Activated CD4-positive, alpha-beta T cell treated with anti-CD3 and anti-CD28 coated beads for 4 hours (primary cell): ENCODE results near the gene ARMH1.
"Not testable (repeated sequence)": the region's sequence is repeated elsewhere in the genome, so short reads cannot be mapped to it uniquely, and the experiment has no call there.

Experiments
- DNase-seq, 2 donors: peaks; one replicate each; pipeline ENCODE4 v3.0.0-alpha.2; 2020

Gene ARMH1

DNA sequence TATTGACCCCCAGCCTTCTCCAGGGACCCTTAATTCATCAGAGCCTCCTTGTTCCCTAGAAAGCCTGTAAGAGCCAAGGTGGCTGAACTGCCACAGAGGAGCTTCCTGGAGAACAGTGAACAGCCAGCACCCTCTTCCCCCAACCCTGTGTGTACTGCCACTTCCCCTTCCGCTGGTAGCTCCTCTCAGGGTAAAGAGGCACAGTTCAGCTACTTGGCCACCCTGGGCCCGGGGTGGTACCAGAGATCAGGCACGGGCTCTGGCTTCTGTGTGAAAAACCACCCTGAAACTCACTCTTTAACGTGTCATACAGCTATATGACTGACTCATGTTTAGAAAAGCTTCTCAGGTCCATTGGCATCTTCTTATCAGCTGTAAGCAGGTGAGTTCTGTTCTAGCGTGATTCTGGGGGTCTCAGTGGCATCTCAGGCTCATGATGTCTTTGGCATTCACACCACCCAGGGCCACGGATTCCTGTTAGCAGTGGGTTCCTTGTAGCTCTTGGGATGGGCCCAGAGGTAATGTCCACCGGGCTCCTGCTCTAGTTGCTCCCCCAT lies 22.4 kb downstream of the ARMH1 start:
- DNase-seq: peak; percentile 7 to 22

DNA sequence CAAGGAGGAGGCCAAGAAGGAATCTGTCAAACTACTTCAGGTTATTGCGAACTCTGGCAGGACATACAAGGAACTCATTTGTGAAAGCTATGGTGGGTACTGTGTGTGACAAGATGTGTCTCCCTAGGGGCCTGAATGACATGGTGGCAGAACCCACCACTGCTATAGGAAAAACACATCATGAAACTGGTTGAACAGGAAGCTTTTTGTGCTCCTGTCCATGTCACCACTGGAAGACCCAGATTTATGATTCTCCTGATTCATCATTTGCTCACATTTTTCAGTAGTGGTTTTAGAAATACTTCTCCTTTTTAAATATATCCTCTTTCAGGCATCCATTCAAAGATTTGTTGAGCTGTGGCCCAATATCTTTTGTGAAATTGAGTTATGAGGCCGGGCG lies 23.6 kb downstream of the ARMH1 start:
- DNase-seq: no peak

DNA sequence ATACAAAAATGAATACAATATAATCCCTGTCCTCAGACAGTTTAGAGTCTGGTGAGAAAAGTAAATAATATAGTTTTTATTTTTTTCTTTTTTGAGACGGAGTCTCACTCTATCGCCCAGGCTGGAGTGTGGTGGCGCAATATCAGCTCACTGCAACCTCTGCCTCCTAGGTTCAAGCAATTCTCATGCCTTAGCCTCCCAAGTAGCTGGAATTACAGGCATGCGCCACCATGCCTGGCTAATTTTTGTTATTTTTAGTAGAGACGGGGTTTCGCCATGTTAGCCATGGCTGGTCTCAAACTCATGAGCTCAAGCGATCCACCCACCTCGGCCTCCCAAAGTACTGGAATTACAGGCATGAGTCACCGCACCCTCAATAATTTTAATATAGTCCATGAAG lies 24.9 kb downstream of the ARMH1 start:
- DNase-seq: not testable (repeated sequence)

DNA sequence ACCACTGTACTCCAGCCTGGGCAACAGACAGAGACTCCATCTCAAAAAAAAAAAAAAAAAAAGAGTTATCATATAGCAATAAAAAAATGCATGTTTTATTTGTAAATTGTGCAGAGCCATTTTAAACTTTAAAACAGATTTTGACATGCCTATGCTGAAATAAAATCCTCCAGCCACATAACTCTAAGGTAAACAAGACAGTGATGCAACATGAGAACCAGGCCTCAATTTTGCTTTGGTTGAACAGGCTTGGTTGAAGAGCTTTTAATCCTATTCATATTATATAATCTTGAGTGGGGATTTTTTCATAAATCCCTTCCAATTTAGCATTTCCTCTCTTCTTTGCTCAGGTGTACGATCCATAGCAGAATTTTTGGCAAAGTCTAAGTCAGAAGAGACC lies 26.1 kb downstream of the ARMH1 start:
- no peak for DNase-seq

DNA sequence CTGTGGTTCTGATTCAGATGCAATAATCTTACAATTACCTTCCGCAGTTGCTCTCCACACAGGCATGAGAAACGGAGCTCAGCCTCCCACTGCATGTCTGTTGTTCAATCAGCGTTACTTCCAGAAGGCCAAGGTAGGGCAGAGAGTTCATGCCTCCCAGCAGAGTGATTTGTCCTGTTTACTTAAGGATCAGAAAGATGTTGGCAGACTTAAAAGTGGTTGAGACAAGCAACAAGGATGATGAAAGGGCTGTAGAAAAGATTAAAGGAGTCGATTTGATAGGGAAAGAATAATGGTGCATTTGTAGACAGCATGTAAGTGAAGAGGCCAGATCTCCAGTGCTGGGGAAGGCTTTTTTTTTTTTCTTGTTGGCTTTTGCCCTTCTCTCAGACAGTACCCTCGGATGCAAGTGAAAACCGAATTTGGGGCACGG lies 26.6 kb downstream of the ARMH1 start:
- DNase-seq: no peak

DNA sequence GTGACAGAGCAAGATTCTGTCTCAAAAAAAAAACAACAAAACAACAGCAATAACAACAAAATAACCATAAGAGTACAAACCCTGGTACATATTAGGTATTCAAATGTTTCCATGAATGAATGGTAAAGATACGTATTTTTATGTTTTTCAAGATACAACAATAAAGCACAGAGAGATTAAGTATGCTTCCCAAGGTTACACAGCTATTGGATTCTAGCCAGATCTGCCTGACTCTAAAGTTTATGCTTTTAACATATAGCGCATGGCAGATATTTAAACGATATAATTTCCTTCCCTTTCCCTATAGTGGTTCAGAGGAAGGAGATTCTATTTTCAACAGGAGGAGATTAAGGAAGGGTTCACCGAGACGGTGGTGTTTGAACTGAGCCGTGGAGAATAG lies 31.0 kb downstream of the ARMH1 start:
- DNase-seq: no peak

DNA sequence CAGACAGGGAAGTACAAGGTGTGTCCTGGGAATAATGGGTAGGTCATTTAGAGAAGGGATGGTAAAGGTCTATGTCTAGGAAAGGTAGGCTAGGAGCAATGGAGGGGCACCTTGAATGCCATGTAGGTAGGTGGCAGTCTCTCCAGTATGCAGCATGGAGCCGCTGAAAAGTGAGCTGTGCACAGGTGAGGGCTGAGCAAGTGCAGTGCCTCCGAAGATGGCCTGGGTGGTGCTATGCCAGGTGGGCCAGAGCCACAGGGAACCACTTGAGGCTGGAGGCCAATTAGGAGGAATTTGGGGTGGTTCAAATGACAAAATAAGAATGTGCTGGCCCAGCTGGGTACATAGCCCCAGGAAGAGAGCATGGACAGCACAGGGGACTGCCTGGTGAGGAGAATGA lies 31.4 kb downstream of the ARMH1 start:
- no peak for DNase-seq

DNA sequence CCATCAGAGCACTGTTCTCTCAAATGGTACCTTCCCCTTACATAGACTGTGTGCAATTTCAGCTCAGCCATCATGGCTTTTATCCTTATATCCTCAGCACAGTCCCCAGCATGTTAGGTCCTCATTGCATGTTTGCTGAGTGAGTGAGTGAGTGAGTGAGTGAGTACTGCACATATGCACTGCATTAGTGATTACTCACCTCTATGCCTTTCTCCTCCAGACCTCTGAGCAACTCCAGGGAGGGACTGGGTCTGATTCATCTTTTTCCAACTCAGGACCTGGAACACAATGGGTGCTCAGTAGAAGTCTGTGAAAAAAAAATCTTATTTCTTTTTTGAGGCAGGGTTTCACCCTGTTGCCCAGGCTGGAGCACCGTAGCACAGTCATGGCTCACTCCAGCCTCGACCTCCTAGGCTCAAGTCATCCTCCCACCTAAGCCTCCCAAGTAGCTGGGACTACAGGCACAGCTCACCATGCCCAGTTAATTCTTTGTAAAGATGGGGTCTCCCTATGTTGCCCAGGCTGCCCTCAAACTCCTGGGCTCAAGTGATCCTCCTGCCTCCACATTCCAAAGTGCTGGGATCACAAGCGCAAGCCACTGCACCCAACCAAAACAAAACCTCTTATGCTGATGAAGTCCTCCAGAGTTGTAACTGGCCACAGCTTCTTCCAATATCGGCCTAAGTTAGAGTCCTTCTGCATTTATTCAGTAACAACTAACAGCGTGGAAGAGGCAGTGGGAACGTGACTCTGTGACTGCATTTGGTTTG lies 32.8 kb downstream of the ARMH1 start:
- no peak for DNase-seq

DNA sequence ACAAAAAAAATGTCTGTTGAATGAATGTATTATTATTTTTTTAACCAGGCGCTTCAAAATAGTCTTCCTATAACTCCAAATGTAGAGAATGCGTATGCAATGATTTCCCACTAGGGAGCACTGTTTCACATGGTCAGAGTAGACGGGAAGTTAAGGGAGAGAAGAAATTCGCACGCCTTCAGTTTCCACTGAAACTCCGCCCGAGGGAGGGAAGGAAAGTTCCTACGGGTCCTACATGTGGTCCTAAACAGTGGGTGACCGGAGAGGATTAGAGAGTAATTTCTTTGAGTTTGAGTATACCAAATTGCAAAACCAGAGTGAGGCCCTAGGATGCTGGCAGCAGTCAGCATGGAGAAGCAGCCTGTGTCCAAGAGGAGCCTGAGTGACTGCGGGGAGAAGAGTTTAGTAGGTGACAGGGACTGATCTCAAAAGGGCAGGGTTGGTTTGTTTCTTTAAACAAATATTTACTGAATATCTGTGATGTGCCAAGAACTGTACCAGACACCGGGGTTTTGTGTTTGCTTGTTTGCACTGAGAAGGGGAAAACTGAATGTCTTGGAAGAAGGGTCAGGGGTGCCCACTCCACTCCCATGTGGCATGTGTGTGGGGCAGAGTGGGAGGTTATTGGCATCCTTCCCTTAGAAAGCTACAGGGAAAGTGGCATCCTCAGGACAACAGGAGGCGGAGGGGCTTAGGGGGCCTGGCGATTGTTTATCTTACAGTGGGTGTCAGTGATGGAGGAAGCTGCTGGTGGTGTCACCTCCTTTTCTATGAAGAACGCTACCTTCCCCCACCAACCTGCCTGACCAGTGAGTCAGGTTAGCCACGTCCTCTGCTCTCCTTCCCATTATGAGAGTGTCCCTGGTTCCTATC lies 33.7 kb downstream of the ARMH1 start:
- peak; percentile 40 to 48 for DNase-seq

DNA sequence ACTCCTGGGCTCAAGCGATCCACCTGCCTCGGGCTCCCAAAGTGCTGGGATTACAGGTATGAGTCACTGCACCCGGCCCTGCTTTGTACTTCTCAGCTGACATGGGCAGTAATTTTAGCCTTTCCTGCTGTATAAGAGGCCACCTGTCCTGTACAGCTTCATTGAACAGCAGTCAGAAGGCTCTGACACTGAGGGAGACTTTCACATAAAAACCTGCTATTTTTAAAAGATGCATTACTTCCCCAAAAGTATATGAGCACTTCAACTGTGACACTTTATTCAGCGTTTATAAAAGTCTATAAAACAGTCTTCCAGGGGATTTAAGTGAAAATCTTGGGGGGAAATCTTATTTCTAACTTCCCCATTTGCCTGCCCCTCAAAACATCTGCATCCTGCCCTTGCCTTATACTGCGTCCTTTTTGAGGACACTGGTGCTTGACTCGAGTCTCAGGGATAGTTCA lies 38.8 kb downstream of the ARMH1 start:
- DNase-seq: no peak

DNA sequence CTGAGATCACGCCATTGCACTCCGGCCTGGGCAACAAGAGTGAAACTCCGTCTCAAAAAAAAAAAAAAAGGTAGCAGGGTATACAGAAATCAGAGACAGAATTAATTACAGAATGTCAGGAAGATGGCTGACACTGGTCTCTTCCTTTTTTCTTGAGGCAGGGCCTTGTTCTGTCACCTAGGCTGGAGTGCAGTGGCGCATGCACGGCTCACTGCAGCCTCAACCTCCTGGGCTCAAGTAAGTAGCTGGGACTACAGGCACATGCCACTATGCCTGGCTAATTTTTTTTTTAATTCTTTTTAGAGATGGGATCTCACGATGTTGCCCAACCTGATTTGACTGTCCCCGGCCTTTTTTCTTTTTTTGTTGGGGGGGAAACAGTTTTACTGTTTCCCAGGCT lies 40.0 kb downstream of the ARMH1 start:
- DNase-seq: no peak

DNA sequence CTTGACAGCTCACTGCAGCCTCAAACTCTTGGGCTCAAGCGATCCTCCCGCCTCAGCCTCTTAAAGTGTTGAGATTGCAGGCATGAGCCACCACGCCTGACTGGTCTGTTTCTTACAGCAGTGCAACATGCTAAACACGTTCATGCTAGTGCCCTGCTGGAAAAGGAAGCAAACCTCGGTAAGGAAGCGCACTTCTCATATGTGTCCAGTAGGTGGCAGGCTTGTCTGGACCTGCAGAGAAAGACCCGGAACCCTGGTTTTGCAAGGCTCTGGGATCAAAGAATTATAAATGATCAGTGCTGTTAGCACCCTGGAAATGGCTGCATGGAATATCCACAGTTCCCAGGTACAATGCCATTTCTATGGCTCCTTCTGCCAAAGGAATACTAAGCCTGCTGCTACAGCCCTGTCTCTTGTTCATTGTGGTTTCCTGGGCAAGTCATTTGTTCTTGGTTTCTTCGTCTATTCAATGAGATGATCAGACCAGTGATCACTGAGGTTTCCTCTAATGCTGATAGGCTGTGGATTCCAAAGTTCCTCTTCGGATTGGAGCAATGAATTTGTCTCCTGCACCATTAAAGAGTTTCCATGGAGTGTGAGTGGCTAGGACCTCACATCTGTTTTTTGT lies 40.5 kb downstream of the ARMH1 start:
- DNase-seq: peak; percentile 59 to 72

DNA sequence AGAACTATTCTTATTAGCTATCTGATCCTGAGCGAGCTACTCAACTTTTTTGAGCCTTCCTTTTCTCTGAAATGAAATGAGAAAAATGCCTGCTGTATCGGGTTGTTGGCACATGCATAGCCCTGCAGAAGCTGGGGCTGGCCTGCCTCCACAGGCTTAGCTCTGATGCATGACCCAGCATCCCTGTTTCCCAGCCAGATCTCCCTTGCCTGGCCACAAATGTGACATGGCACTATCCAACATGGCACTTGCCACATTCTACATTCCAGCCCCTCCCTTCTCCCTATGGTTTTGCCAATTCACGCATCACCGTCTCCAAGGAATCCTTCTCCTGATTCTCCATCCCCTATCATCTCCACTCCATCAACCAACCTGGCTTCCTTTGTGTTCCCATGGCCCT lies 42.6 kb downstream of the ARMH1 start:
- DNase-seq: no peak

DNA sequence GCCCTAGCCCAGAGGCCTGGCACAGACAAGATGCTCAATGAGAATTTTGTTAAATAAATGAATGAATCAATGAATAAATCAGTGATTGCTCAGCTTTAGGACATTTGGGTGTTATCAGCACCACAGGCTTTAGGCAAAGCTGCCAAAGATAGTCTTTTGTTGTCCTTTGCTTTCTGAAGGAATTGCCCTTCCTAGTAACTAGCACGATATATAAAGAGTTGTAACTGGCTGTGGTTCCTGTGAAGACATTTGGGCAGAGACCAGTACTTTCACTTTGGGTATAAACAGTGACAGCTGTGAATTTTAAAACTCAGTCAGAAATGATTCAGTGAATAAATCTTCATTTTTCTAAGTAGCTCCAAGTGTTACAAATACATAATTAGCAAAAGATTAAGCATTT lies 43.1 kb downstream of the ARMH1 start:
- DNase-seq: no peak

DNA sequence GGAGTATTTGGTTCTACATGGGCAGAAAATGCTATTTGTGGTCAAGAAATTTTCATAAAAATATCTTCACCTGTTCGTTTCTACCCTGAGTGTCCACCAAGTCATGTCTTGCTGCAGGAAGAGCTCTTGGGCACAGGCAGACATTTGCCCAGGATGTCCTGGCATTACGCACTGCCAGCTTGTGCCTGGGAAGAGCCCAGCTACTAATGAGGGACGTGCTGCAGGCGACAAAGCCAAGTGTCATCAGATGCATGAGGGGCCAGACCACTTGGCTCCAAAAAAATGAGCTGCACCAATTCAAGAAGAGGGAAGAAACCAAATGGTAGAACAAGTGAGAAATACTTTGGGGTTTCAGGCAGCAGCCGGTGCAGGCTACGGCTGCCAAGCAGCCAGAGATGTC lies 43.6 kb downstream of the ARMH1 start:
- DNase-seq: no peak

DNA sequence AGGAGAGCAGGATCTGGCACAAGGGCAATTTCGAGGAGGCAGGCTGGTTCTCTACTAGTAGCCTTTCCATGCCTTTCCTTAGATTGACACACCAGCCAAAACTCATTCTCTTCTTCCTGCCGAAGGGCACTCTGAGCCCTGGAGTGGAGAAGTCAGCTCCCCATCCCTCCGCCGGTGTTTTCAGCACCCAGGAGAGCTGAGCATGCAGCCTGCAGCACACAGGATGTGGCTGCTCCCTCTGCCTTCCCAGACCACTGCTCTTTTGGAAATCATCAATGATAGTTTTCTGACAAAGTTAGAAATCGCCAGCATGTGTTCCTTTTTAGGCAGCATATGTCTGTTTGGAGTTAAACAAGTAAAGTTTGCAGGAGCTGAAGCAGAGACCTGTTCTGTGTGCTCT lies 44.8 kb downstream of the ARMH1 start:
- no peak for DNase-seq

DNA sequence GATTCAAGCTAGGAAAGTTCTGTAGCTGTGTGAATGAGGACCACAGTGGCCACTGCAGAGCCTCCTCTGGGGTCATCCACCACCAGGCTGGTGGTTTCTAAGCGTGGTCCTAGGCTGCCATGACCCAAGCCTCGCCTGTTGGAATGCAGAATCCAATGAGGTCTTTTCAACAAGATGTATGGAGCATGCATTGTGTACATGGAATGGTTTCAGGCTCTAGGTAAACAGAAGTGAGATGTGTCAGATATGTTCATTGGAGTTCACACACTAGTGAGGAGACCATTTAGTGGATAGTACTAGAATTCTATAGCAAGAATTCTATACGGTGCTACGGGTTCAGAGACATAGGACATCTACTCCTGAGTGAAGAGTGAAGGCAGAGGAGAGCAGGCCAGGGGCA lies 45.8 kb downstream of the ARMH1 start:
- no peak for DNase-seq

DNA sequence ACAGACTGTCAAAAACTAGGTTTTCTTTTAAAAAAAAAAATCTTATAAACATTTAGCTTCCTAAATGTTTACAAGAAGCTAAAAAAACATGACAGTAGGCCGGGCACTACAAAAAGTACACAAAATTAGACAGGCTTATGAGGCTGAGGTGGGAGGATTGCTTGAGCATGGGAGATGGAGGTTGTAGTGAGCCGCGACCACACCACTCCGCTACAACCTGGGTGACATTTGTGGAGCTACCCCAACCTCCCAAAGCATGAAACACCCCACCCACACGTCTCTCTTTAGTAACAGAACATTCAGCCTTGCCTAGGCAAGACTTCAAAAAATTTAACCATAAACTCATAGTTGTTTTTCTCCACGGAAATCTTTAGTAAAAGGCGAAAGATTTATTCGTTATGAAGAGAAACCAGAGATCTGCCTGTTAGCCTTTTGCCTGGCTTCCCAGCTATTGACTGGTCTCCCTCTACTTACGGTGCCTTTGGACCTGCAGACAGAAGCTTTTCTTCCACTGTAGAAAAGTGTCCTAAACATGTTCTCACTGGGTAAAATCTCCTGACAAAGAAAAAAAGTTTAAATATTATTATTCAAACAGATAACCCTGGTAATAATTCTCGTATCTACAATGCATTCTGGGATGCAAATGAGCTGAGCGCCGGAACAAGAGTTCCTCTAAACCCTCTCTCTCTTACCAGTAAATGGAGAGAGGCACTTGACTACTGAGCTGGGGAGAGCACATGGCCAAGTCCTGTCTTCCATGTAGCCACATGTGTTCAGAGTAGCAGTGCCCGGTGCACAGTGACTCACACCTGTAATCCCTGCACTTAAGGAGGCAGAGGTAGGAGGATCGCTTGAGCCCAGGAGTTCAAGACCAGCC lies 47.2 kb downstream of the ARMH1 start:
- DNase-seq: peak; percentile 69 to 80

DNA sequence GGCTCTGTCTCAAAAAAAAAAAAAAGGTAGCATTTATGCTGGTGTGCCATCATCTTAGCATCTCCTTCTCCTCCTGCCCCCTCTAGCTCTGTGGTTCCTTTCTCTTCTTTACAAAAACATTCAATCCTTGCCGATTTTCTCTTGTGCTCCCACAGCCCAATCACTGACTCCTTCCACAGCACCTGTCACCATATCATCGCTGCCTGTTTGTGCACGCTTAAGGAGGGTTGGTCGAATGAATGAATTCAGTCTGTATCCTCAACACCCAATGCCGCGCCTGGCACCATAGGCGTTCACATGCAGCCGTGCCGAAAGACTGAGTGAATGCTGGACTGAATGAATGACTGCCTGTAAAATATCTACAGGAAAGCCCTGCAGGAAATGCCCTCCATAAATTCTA lies 48.5 kb downstream of the ARMH1 start:
- no peak for DNase-seq

DNA sequence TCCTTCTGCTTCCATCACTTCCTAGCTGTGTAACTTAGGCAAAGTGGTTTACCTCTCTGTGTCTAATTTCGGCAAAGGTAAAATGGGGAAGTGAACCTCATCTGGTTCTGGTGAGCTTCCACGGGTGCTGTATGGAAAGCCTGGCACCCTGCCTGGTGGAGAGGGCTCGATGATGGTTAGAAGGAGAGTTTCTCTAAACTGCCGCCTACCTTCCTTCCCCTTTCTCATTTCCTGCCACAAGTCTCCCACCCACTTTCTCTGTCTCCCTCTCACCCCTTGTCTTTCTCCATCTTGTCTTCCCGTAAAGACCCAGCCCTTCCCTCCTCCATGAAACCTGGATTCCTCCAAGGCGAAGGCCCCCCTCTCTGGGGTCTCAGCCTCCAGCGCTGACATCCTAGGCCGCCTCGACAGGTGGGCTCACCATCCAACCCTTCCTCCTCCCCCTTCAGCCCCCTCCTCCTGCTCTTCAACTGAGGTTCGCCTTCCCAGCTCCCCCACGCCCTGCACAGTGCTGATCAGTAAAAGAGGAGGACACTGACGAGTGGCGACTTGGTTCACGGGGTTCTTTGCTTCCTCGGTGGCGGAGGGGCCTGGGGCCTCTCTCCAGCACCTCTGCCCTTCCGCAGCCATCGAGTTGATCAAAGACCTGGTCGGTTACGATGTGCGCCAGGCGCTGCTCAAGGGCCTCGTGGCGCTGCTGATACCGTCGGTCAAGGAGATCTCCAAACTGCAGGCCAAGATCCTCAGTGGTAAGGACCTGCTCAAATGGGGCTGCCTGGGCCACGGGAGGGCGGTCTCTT lies 49.2 kb downstream of the ARMH1 start:
- DNase-seq: peak; percentile 48 to 63

DNA sequence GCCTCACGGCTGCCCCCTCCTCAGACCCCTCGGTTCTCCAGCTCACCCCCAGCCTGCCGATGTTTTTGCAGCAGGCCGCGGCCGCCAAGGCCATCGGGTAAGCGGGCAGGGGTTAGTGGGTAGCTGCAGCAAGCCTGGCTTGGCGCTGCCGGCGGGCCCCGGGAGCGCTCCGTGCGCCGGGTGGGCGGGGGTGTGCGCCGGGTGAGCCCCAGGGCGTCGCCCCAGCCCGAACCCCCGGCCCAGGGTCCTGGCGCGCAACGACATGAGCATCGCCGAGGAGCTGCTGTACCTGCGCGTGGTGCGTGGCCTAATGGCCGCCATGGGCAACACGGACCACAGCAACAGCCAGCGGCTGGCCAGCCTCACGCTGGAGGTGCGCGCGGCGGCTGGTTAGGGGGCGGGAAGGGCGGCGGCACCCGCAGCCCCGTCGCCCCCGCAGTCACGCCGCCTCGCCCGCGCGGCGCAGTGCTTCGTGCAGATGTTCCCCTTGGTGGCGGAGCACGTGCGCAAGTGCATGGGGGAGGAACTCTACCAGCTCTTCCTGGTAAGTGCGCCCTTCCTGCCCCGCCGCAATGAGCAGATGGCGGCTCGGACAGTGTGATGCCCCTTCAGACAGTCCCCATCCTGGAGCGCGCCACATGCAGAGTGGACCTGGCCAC lies 49.9 kb downstream of the ARMH1 start:
- no peak for DNase-seq
